Hematopoietic multipotent progenitor cell (in vitro differentiated cells): ENCODE data around the gene EIF2B2. TPM values are rescaled to one million over a fixed set of nuclear protein-coding genes. Genes with fewer than 3 reads are reported as not detected.

ENCODE experiments used
- DNase-seq, 3 donors: peaks; one replicate each; pipeline ENCODE4 v3.0.0-alpha.2; 2011 to 2015; ENCODE audit warnings: low read depth in 2 of 3, low spot score in 2 of 3
- total RNA-seq: library from RNA; depleted of rRNA; stranded (reverse); fragments of >200 nt; gene quantifications from one replicate; pipeline ENCODE4 v1.2.3, GENCODE V29; 2012

Gene EIF2B2
- 45.5 TPM for total RNA-seq

- peak; percentile 91 to 98 (median 98) for DNase-seq
Observed at GRCh38 chr14:75002392-75003249, at the start of gene EIF2B2. Gene EIF2B2, plus strand, starts transcription at chr14:75002921. Its CDS starts 70 bp downstream, at chr14:75002991.

- no peak for DNase-seq
Observed at GRCh38 chr14:74953686-74954085, 49.0 kb upstream of the EIF2B2 start.

GRCh38 chr14:74954232-74954946 lies 48.3 kb upstream of the EIF2B2 start:
- DNase-seq = no peak

- no peak for DNase-seq
Observed at GRCh38 chr14:74954947-74955228, 47.8 kb upstream of the EIF2B2 start.

GRCh38 chr14:74955229-74956026 lies 47.3 kb upstream of the EIF2B2 start, which contains the start of gene PGF:
Gene PGF, minus strand, starts transcription at chr14:74955597. Its CDS starts 355 bp downstream, at chr14:74955242.
- DNase-seq = no peak

GRCh38 chr14:74956027-74956279 lies 46.8 kb upstream of the EIF2B2 start:
- DNase-seq = no peak

GRCh38 chr14:74956280-74957072 lies 46.2 kb upstream of the EIF2B2 start:
- no peak for DNase-seq

GRCh38 chr14:74959596-74960180 lies 43.0 kb upstream of the EIF2B2 start:
- no peak for DNase-seq

- no peak for DNase-seq
Observed at GRCh38 chr14:74960736-74961135, 42.0 kb upstream of the EIF2B2 start.

- no peak for DNase-seq
Observed at GRCh38 chr14:74961238-74961911, 41.3 kb upstream of the EIF2B2 start.

GRCh38 chr14:74962046-74962445 lies 40.7 kb upstream of the EIF2B2 start:
- DNase-seq = no peak

GRCh38 chr14:74962493-74962892 lies 40.2 kb upstream of the EIF2B2 start:
- peak in 1 of 3 donors; percentile 46 for DNase-seq

GRCh38 chr14:74963178-74963704 lies 39.5 kb upstream of the EIF2B2 start:
- no peak for DNase-seq

- DNase-seq = peak in 1 of 3 donors; percentile 48
Observed at GRCh38 chr14:74963705-74964271, 38.9 kb upstream of the EIF2B2 start.

- no peak for DNase-seq
Observed at GRCh38 chr14:74964787-74965485, 37.8 kb upstream of the EIF2B2 start.

- no peak for DNase-seq
Observed at GRCh38 chr14:74965486-74966153, 37.1 kb upstream of the EIF2B2 start.

- DNase-seq = no peak
Observed at GRCh38 chr14:74968811-74969210, 33.9 kb upstream of the EIF2B2 start.
